ENCODE measurements around the gene P2RY11.

DNA sequence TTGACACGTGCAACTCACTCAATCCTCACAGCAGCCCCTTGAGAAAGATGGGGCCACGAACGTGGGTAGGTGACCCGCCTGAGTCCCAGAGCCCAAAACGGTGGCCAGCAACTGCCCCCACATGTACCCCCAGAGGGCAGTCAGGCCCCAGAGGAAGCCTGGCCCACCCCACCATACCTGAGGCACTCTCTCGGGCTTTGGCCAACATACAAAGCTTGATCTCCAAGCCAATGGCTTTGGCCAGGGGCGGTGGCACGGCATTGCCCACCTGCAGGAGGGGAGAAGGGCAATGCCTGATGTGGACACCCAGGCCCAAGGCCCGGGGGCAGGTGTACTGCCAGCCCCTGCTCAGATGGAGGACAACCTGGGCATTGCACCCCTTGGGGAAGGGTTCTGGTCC, 22.5 kb downstream of the P2RY11 start:
- no peak for TF ChIP-seq POLR2A (IDR thresholded peaks at IDR 0.05)
- TF ChIP-seq, protein P1, sequence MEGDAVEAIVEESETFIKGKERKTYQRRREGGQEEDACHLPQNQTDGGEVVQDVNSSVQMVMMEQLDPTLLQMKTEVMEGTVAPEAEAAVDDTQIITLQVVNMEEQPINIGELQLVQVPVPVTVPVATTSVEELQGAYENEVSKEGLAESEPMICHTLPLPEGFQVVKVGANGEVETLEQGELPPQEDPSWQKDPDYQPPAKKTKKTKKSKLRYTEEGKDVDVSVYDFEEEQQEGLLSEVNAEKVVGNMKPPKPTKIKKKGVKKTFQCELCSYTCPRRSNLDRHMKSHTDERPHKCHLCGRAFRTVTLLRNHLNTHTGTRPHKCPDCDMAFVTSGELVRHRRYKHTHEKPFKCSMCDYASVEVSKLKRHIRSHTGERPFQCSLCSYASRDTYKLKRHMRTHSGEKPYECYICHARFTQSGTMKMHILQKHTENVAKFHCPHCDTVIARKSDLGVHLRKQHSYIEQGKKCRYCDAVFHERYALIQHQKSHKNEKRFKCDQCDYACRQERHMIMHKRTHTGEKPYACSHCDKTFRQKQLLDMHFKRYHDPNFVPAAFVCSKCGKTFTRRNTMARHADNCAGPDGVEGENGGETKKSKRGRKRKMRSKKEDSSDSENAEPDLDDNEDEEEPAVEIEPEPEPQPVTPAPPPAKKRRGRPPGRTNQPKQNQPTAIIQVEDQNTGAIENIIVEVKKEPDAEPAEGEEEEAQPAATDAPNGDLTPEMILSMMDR (IDR thresholded peaks at IDR 0.05), result no peak
- no peak for TF ChIP-seq POLR2AphosphoS5 (IDR thresholded peaks at IDR 0.05)
